ENCODE measurements around the gene FHIT.
A peak's percentile ranks its signal among the peaks of the same experiment; 100 is the strongest.

The FHIT gene

DNA sequence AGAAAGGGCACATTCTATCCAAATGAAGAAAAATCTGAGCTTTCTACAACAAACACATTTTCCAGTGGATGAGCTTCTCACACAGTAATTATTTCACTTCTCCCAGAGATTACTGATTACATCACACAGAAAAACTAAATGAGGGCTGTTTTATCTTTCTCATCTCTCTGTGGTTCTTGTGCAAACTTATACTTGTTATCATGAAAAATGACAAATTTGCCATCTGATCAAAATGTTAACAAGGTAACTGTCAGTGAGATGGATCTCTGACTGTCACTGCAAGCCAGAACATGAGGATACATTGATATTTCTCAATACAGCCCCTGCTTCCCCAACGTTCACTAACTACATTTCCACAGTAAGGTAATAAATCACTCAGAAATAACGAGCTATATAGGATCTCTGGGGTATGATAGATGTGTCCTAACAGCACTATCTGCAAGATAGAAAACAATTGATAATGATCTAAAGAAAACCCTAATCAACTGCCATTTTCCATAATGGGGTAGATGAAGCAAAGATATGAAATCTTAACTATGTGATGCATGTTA lies 1372.1 kb downstream of the FHIT start:
- TF ChIP-seq, protein P1, sequence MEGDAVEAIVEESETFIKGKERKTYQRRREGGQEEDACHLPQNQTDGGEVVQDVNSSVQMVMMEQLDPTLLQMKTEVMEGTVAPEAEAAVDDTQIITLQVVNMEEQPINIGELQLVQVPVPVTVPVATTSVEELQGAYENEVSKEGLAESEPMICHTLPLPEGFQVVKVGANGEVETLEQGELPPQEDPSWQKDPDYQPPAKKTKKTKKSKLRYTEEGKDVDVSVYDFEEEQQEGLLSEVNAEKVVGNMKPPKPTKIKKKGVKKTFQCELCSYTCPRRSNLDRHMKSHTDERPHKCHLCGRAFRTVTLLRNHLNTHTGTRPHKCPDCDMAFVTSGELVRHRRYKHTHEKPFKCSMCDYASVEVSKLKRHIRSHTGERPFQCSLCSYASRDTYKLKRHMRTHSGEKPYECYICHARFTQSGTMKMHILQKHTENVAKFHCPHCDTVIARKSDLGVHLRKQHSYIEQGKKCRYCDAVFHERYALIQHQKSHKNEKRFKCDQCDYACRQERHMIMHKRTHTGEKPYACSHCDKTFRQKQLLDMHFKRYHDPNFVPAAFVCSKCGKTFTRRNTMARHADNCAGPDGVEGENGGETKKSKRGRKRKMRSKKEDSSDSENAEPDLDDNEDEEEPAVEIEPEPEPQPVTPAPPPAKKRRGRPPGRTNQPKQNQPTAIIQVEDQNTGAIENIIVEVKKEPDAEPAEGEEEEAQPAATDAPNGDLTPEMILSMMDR (conservative IDR thresholded peaks at IDR 0.05; ENCODE audit: low read depth), result no peak
- ChIA-PET CTCF (no interaction called here), POLR2A (ENCODE audit: low non-redundant PET) (no interaction called here)
- no peak for DNase-seq (ENCODE audit: low spot score)
- no peak overlapping the region for H3K27ac ChIP-seq

DNA sequence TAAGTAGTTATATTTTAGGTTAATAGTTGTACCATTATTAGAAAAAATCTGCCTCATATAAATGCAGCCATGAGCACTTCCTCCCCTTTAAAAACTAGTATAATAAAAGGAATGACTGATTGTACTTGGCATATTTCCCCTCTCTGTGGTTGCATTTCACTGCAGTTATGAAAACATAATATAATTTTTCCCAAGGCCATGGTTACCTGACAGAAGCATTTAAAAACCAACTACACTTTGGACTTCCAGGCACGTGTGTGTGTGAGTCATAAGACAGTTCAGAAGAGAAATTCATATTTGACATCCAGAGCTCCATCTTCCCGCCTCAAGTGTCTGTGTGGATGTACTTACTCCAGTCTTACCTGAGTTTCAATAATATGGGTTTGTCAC lies 1373.2 kb downstream of the FHIT start:
- peak; percentile 26 for DNase-seq (ENCODE audit: low spot score)
- TF ChIP-seq, protein P1 (conservative IDR thresholded peaks at IDR 0.05; ENCODE audit: low read depth), result no peak
- CTCF ChIA-PET, result interaction anchor here (0.6 kb wide), 1 partner anchor 377 kb away, joined by 3 read pairs; no protein-coding TSS in a partner anchor
- POLR2A ChIA-PET (ENCODE audit: low non-redundant PET), result no interaction called here
- no peak overlapping the region for H3K27ac ChIP-seq

DNA sequence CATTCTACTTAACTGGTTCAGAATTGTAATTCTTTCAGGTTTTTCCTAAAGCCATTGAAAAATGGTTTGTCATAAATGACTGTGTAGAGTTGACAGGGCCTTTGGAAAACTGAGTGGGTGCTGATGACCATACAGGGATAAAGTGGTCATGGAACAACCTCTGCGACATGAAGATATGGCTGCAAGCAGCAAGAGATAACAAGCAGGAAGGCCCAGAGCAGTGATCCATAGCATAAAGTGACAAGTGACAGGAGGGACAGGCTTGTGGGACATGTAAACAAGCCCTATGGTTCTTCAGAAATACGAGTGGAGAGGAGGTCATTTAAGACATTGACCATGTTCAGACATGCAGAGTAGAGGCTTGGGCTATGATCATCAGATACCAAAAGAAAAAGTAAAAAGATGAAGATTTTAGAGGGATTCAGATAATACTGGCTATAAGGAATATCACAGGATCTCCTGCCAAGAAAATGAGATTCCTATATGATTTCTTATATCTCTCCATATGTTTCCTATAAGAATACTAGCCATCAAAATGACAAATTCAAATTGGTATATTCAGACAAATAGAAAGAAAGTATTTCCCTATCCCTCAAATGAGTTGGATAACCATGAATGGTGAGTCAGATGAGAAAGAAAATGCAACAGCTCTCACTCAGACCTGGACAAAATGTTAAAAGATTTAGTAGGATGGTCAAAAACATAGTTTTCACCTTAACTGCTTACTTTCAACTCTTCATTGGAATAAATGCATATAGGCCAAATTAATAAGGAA lies 1373.8 kb downstream of the FHIT start:
- CTCF ChIA-PET, result interaction anchor here (0.6 kb wide), 1 partner anchor 377 kb away, joined by 3 read pairs; no protein-coding TSS in a partner anchor
- TF ChIP-seq, protein P1 (conservative IDR thresholded peaks at IDR 0.05; ENCODE audit: low read depth), result no peak
- no peak overlapping the region for H3K27ac ChIP-seq
- no peak for DNase-seq (ENCODE audit: low spot score)
- POLR2A ChIA-PET (ENCODE audit: low non-redundant PET), result no interaction called here

DNA sequence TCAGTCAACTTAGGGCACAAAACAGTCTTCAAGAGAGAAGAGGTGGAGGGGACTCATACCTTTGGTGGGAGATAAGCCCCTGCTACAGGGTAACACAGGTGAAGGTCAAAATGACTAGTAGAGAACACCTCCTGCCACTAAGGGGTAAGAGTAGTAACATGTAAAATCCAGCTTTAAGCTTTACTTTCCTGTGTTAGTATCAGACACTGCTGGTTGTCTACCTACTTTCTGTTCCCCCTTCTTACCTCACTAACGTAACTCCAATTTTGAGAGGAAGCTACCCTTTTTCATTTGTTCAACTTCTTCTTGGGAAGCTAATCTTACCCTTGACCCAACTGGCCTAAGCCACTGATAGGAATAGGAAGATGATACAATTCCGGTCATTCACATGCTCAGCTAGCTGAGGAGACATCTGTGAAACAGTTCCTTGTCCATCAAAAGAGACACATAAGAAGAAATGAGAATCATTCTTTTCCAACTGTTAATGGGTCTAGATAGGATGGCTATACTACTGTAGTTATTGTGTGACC lies 1374.7 kb downstream of the FHIT start:
- POLR2A ChIA-PET (ENCODE audit: low non-redundant PET), result no interaction called here
- TF ChIP-seq, protein P1 (conservative IDR thresholded peaks at IDR 0.05; ENCODE audit: low read depth), result no peak
- H3K27ac ChIP-seq, result no peak overlapping the region
- CTCF ChIA-PET, result no interaction called here
- DNase-seq (ENCODE audit: low spot score), result no peak

DNA sequence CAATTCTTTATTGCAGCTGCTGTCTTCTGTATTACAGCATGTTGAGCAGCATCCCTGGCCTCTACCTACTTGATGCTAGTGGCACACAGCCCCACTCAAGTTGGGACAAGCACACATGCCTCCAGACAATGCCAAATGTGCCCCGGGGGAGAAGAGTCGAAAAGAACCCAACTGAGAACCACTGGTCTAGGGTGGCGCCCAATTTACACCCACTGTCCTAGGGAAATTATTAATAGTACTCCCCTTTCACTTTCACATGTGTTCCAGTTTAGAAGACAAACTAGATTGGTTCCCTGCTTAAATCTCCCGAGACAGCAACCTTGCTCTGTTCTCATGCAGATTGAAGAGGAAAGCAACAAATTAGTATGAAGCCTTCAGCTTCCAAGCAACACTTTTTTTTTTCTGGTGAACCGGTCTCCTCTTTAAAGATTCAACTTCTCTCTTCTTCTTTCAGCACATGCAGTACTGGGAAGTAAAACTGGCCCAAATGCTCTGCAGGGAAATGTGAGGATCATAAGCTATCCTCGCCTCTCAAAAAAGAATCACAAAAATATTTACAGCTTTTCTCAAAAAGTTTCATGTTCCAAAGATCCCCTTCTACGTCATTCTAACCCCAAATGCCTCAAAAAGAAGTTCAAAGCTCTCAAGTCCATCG lies 1377.5 kb downstream of the FHIT start:
- ChIA-PET CTCF (no interaction called here), POLR2A (ENCODE audit: low non-redundant PET) (interaction anchor here (0.6 kb wide), 1 partner anchor 180 kb away, joined by 11 read pairs; no protein-coding TSS in a partner anchor)
- no peak for DNase-seq (ENCODE audit: low spot score)
- H3K27ac ChIP-seq, result no peak overlapping the region
- TF ChIP-seq, protein P1 (conservative IDR thresholded peaks at IDR 0.05; ENCODE audit: low read depth), result no peak

DNA sequence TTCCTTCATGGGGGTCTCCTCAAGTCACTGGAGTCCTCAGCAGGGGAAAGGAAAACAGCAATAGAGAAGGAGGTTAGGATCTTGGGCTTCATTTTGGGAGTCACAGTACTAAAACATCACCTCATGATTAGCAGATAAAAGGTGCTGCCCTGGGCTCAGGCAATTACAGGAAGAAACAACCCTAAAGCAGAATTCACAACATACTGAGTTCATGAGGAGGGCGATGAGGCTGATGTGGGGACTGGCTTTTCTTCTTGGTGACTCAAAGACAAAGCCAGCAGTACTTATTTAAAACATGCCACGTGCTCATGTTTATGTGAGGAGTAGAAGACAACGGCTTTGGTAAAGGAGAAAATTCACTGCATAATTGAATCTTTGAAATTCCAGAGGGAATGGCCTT lies 1379.1 kb downstream of the FHIT start:
- no peak overlapping the region for H3K27ac ChIP-seq
- TF ChIP-seq, protein P1 (conservative IDR thresholded peaks at IDR 0.05; ENCODE audit: low read depth), result no peak
- CTCF ChIA-PET, result no interaction called here
- DNase-seq (ENCODE audit: low spot score), result no peak
- POLR2A ChIA-PET (ENCODE audit: low non-redundant PET), result no interaction called here
